Calu3 (cell line): ENCODE results near the gene ECT2L. TPM values are rescaled to one million over a fixed set of nuclear protein-coding genes. Genes with fewer than 3 reads are reported as not detected.

Experiments
- BruUV-seq: library from RNA; stranded (reverse); fragments of 400-500 nt; replicated peaks from 2 replicates; lab custom pipeline; 2021; lab: Mats Ljungman, UMichigan
- CTCF ChIA-PET: fragments of 300-600 bp; sonication (Branson Sonifier 250); formaldehyde crosslinking; loops from one replicate; lab custom pipeline; 2022; ENCODE audit warnings: antibody characterized with exemption; lab: Charles Lee
- DNase-seq: peaks from one replicate; pipeline ENCODE4 v3.0.0; 2022
- H3K27ac Mint-ChIP-seq: one replicate; pipeline ENCODE4 v1.8.0; 2022; ENCODE audit warnings: mixed read lengths; ENCODE audit not compliant: unreplicated experiment
- H3K27me3 Mint-ChIP-seq: one replicate; pipeline ENCODE4 v1.8.0; 2022; ENCODE audit warnings: mixed read lengths; ENCODE audit not compliant: unreplicated experiment
- H3K36me3 Mint-ChIP-seq: one replicate; pipeline ENCODE4 v1.8.0; 2022; ENCODE audit warnings: mild to moderate bottlenecking, moderate library complexity, mixed read lengths; ENCODE audit not compliant: insufficient read depth, unreplicated experiment
- H3K4me1 Mint-ChIP-seq: one replicate; pipeline ENCODE4 v1.8.0; 2022; ENCODE audit warnings: mild to moderate bottlenecking, low read depth, mixed read lengths; ENCODE audit not compliant: unreplicated experiment
- H3K4me3 Mint-ChIP-seq: one replicate; pipeline ENCODE4 v1.8.0; 2022; ENCODE audit warnings: mild to moderate bottlenecking, low read depth, moderate library complexity, mixed read lengths; ENCODE audit not compliant: unreplicated experiment
- H3K9me3 Mint-ChIP-seq: one replicate; pipeline ENCODE4 v1.8.0; 2022; ENCODE audit warnings: low read depth, mixed read lengths; ENCODE audit not compliant: unreplicated experiment
- CTCF ChIP-seq: fragments of 200-600 bp; IDR thresholded peaks from one replicate; pipeline ENCODE4 v1.8.0; 2022; ENCODE audit warnings: antibody characterized with exemption; ENCODE audit not compliant: unreplicated experiment
- intact Hi-C: fragments of 100-400 bp; cut with micrococcal nuclease; formaldehyde crosslinking; loops from one replicate; pipeline ENCODE4 v1.10.0; 2022; ENCODE audit not compliant: unreplicated experiment
- total RNA-seq: library from RNA; stranded (reverse); gene quantifications from 2 replicates; pipeline ENCODE4 v1.2.3, GENCODE V29; 2022

The ECT2L gene
- total RNA-seq, 1 experiment from 2014 or later = not detected

GRCh38 chr6:138864343-138864890 is 68.5 kb downstream of the ECT2L start:
- CTCF ChIA-PET = interaction anchor here (0.6 kb wide), 2 partner anchors 236 to 1188 kb away, joined by 3 to 6 read pairs; no protein-coding TSS in a partner anchor
- H3K4me1 Mint-ChIP-seq = no peaks in the 10 kb centered on the region
- no peak for DNase-seq
- no TSS peak for BruUV-seq
- intact Hi-C loops = no loop called here
- H3K4me3 Mint-ChIP-seq = no peak overlapping the region
- TF ChIP-seq CTCF = no peak
- H3K27ac Mint-ChIP-seq = no peak overlapping the region
- H3K36me3 Mint-ChIP-seq = no peaks in the 10 kb centered on the region
- H3K27me3 Mint-ChIP-seq = no peaks in the 10 kb centered on the region
- no peaks in the 10 kb centered on the region for H3K9me3 Mint-ChIP-seq

GRCh38 chr6:138865480-138866109 is 69.7 kb downstream of the ECT2L start:
- intact Hi-C loops = no loop called here
- CTCF ChIA-PET = no interaction called here
- no peak for TF ChIP-seq CTCF
- DNase-seq = no peak
- Mint-ChIP-seq H3K9me3 (no peaks in the 10 kb centered on the region), H3K27me3 (no peaks in the 10 kb centered on the region), H3K27ac (no peak overlapping the region), H3K4me1 (no peaks in the 10 kb centered on the region), H3K4me3 (no peak overlapping the region), H3K36me3 (no peaks in the 10 kb centered on the region)
- no TSS peak for BruUV-seq

- no peak for DNase-seq
- Mint-ChIP-seq H3K4me1 (no peaks in the 10 kb centered on the region), H3K9me3 (no peaks in the 10 kb centered on the region), H3K36me3 (no peaks in the 10 kb centered on the region), H3K27ac (no peak overlapping the region), H3K4me3 (no peak overlapping the region), H3K27me3 (no peaks in the 10 kb centered on the region)
- no TSS peak for BruUV-seq
- CTCF ChIA-PET = no interaction called here
- TF ChIP-seq CTCF = no peak
- intact Hi-C loops = no loop called here
Observed at GRCh38 chr6:138868181-138868580, 72.3 kb downstream of the ECT2L start.

- H3K4me3 Mint-ChIP-seq = no peak overlapping the region
- H3K9me3 Mint-ChIP-seq = no peaks in the 10 kb centered on the region
- H3K4me1 Mint-ChIP-seq = no peaks in the 10 kb centered on the region
- BruUV-seq = no TSS peak
- DNase-seq = no peak
- H3K27ac Mint-ChIP-seq = no peak overlapping the region
- intact Hi-C loops = no loop called here
- H3K27me3 Mint-ChIP-seq = no peaks in the 10 kb centered on the region
- no peaks in the 10 kb centered on the region for H3K36me3 Mint-ChIP-seq
- CTCF ChIA-PET = no interaction called here
- no peak for TF ChIP-seq CTCF
Observed at GRCh38 chr6:138869398-138869797, 73.5 kb downstream of the ECT2L start.
